ENCODE data around the gene DROSHA. TPM values are rescaled to one million over a fixed set of nuclear protein-coding genes. Genes with fewer than 3 reads are reported as not detected.
A peak's percentile ranks its signal among the peaks of the same experiment; 100 is the strongest.

DROSHA gene
- total RNA-seq (2021), result 106 and 116 TPM in 2 replicates
- long read RNA-seq, full-length matches to known transcripts, result 9 of 57 reads
- long read RNA-seq, partial matches to known transcripts, result 30 of 57 reads
- long read RNA-seq, other reads (novel, unspliced or antisense), result 18 of 57 reads

GRCh38 chr5:31531888-31532547 is at the start of gene DROSHA, which contains the start of gene C5orf22:
TSS of gene DROSHA (minus strand) at chr5:31532093. CDS start at chr5:31529059, 3,034 bp downstream.
TSS of gene C5orf22 (plus strand) at chr5:31532301. CDS start at chr5:31532393, 92 bp downstream.
- Histone ChIP-seq H2AK5ac (ENCODE audit: insufficient read length, low read length) (no peak within 1 kb of the TSS), H3T11ph (ENCODE audit: low read length) (no peak within 1 kb of the TSS), H3K79me1 (ENCODE audit: insufficient read depth, low read depth, low read length, poor library complexity, severe bottlenecking) (peaks cover 5% of the 10 kb centered on the region), H3K79me2 (ENCODE audit: insufficient read depth, low read length) (peaks cover 11% of the 10 kb centered on the region; the same call in 1 of the 2 replicates), H3K18ac (ENCODE audit: insufficient read length, low read depth, low read length) (peak within 1 kb of the TSS; percentile 89), H2BK120ac (ENCODE audit: low read depth, low read length, poor library complexity, severe bottlenecking) (no peak within 1 kb of the TSS), H4K5ac (ENCODE audit: insufficient read length, low read depth, low read length) (no peak within 1 kb of the TSS), H2BK15ac (ENCODE audit: low read depth, low read length) (no peak within 1 kb of the TSS), H3K23me2 (ENCODE audit: insufficient read length, low read depth, low read length, poor library complexity, severe bottlenecking) (peaks cover 12% of the 10 kb centered on the region), H2BK20ac (ENCODE audit: low read depth, low read length, poor library complexity, severe bottlenecking) (no peak within 1 kb of the TSS), H2BK5ac (ENCODE audit: insufficient read length, low read length) (no peak within 1 kb of the TSS), H3K27ac (ENCODE audit: insufficient read length, low read depth, low read length) (peak within 1 kb of the TSS; percentile 65), H3K27me3 (ENCODE audit: insufficient read depth, low read length) (no peaks in the 10 kb centered on the region), H3K14ac (ENCODE audit: insufficient read depth, low read length) (peak within 1 kb of the TSS; percentile 88), H3K9ac (ENCODE audit: extremely low read depth, insufficient read length, low read length) (peak within 1 kb of the TSS; percentile 92), H2AFZ (ENCODE audit: low read length) (no peak within 1 kb of the TSS), H3K4ac (ENCODE audit: low read depth, low read length) (no peak within 1 kb of the TSS), H3K23ac (ENCODE audit: insufficient read length, low read depth, low read length) (no peak within 1 kb of the TSS), H2BK12ac (ENCODE audit: insufficient read length, low read depth, low read length) (no peak within 1 kb of the TSS), H4K91ac (ENCODE audit: insufficient read length, low read depth, low read length) (no peak within 1 kb of the TSS), H3K4me1 (ENCODE audit: insufficient read depth, low read length) (0 out of 2 replicates have a peak, but pooled peaks cover 3% of the 10 kb centered on the region), H3K9me3 (ENCODE audit: control insufficient read depth, low read depth, low read length) (no peaks in the 10 kb centered on the region), H3K4me2 (ENCODE audit: insufficient read depth, insufficient read length, low read length) (peak within 1 kb of the TSS; percentile 73), H4K8ac (replicated peaks; ENCODE audit: insufficient read length, low read depth, low read length) (peak within 1 kb of the TSS; percentile 20), H3K56ac (ENCODE audit: insufficient read length, low read depth, low read length) (no peak within 1 kb of the TSS), H4K20me1 (ENCODE audit: control insufficient read depth, insufficient read depth, insufficient read length) (no peaks in the 10 kb centered on the region)
- peak within 1 kb of the TSS; percentile 99 for H3K4me3 Mint-ChIP-seq
- WGBS (ENCODE audit: extremely low coverage, insufficient read length, low lambda C conversion rate), result no CpG with 5 or more reads among the region's 52 CpGs
- TF ChIP-seq CTCF (conservative IDR thresholded peaks at IDR 0.05), result no peak
- peaks cover 33 to 63% (median 60%) of the 10 kb centered on the region in 3 experiments; a peak in 6 of 7 replicates for H3K36me3 Mint-ChIP-seq (ENCODE audit: insufficient read depth in 1 of 3, low read depth in 3 of 3)
- peak; percentile 96 for DNase-seq
- H3K9me3 Mint-ChIP-seq, result no peaks in the 10 kb centered on the region
- H3K27me3 Mint-ChIP-seq (ENCODE audit: low read depth), result no peaks in the 10 kb centered on the region
- H3K27ac Mint-ChIP-seq, result peak within 1 kb of the TSS; percentile 99
- H3K4me1 Mint-ChIP-seq, result peaks cover 15 to 27% of the 10 kb centered on the region in 2 experiments

Data from H9 (cell line).